Fibroblast of pulmonary artery (primary cell): ENCODE data around the gene CKB.
"Not testable (repeated sequence)": the region's sequence is repeated elsewhere in the genome, so short reads cannot be mapped to it uniquely, and the experiment has no call there.

Experiments used
- DNase-seq: peaks from one replicate; pipeline ENCODE4 v3.0.0-alpha.2; 2010; ENCODE audit warnings: low read depth
- H3K4me3 ChIP-seq: replicated peaks from 2 replicates; pipeline ENCODE4 v1.5.1; 2011; ENCODE audit warnings: low read depth, mild to moderate bottlenecking, control low read depth, low read length, moderate library complexity
- TF ChIP-seq, protein P1 (sequence below): IDR thresholded peaks from 2 replicates; pipeline ENCODE4 v1.5.1; 2011; ENCODE audit warnings: mild to moderate bottlenecking, control low read depth, low read length, inconsistent platforms; ENCODE audit errors: missing control alignments

CKB gene

GRCh38 chr14:103518422-103519042, 4.1 kb downstream of the CKB start:
- TF ChIP-seq, protein P1, sequence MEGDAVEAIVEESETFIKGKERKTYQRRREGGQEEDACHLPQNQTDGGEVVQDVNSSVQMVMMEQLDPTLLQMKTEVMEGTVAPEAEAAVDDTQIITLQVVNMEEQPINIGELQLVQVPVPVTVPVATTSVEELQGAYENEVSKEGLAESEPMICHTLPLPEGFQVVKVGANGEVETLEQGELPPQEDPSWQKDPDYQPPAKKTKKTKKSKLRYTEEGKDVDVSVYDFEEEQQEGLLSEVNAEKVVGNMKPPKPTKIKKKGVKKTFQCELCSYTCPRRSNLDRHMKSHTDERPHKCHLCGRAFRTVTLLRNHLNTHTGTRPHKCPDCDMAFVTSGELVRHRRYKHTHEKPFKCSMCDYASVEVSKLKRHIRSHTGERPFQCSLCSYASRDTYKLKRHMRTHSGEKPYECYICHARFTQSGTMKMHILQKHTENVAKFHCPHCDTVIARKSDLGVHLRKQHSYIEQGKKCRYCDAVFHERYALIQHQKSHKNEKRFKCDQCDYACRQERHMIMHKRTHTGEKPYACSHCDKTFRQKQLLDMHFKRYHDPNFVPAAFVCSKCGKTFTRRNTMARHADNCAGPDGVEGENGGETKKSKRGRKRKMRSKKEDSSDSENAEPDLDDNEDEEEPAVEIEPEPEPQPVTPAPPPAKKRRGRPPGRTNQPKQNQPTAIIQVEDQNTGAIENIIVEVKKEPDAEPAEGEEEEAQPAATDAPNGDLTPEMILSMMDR = peak; percentile 89
- H3K4me3 ChIP-seq = no peak overlapping the region
- peak; percentile 48 for DNase-seq

DNA sequence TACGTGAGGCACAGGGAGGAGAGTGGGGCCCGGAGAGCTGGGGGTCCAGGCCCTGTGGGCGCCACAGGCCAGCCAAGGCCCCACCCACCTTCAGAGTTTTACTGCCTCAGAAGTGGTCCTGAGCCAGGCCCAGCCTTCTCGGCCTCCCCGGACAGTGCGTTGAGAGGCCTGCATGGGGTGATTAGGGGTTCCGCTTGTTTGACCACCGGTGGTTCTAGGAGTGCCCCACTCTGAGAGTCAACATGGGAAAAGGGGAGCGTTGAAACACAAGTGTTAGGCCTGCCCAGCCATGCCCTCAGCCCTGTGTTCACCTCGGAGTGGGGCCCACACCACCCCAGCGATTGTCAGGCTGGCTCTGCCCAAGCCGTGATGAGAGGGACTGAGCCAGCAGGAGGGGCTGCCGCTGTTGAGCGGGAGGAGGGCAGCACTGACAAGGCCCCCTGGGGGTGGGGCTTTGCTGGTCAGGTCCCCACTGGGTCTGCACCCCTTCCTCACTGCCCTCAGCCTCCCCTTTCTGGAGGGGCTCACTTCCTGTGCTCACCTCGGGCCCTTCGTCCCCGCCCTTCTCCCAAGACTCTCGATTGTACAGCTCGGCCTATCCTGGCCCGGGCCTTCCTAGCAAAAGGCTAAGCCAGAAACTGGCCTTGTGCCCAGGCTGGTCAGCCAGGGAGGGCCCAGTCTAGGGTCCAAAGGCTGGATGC, 4.8 kb downstream of the CKB start:
- H3K4me3 ChIP-seq = no peak overlapping the region
- TF ChIP-seq, protein P1 = no peak
- DNase-seq = no peak

- TF ChIP-seq, protein P1 = no peak
- H3K4me3 ChIP-seq = no peak overlapping the region
- DNase-seq = no peak
Measured at GRCh38 chr14:103517174-103517566, 5.5 kb downstream of the CKB start.

DNA sequence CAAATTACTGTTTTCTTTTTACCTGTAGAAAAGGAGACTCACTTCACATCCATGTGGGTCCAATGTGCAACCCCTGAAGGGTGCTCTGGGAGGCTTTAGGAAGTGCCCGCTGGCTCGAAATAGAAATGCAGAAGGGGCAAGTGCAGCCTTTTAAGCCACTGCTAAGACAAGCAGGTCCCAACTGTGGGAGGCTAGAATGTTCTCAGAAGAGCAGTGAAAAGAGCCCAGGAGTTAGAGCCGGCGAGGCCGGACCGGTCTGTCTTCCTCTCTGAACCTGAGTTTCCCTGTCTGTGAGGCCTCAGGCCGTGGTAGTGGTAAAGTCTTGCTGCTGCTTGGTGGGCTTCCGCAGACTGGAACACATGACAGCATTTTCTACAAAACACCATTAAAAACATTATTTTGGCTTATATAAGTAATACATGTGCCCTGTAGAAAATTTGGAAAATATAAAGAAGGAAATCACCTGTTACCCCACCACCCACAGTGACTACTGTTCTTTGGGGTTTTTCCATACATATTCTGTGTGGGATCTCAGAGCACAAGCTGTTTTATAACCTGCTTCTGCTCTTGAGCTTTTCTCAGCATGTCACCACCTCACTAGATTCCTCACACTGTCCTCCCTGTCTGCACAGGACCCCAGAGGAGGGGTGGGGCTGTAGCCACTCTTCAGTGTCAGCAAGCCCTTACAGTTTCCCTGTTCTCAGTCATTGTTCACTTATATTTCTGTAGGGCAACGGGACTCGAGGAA, 6.0 kb downstream of the CKB start:
- TF ChIP-seq, protein P1 = no peak
- no peak overlapping the region for H3K4me3 ChIP-seq
- DNase-seq = no peak

GRCh38 chr14:103514596-103515421, 7.8 kb downstream of the CKB start:
- no peak for DNase-seq
- TF ChIP-seq, protein P1 = no peak
- H3K4me3 ChIP-seq = no peak overlapping the region

DNA sequence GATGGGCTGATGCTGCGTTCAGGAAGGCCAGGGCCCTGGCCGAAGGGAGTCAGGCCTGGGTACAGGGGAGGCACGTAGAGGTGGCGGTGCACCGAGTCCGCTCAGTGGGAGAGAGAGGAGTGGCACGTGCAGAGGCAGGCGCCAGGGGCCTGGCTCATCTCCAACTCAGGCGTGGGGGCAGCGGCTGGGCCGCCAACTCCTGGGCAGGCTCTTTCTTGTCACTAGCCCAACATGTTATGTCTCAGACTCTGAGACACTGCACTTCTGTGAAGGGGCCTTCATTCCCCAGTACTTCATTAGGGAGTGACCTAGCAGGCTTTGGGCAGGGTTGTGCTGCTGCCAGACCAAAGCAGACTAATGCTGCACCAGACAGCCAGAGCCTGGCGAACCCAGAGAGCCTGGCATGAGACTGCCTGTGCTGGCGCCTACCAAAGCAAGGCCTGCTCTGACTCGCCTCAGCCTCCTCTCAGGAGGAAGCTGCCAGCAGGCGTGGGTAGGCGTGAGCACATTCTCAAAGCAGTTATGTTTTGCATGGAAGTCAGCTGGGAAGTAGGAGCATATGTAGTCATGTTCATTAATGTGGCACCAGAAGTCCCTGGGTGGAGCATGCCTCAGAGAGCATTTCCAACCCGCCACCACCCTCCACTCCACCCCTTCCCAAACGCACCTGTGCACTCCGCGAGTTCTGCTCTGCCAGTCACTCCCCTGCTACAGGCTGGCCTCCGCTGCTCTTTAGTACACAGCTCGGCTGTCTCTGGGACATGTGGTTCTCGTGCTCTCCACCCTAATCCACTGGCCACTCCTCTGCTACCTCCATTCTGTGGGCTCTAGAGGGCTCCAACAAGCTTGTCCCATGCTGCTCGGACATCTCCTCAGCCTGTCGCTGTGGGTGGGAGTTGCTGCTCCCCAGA, 9.7 kb downstream of the CKB start:
- H3K4me3 ChIP-seq = no peak overlapping the region
- DNase-seq = peak; percentile 47

GRCh38 chr14:103512180-103512579, 10.4 kb downstream of the CKB start:
- DNase-seq, H3K4me3 ChIP-seq: not testable (repeated sequence)

More for the DNA sequence above, 9.7 kb downstream of the CKB start:
- TF ChIP-seq, protein P1 = no peak
